ENCODE measurements around the gene IGFALS.

IGFALS gene

GRCh38 chr16:1776672-1776955 lies 16.9 kb downstream of the IGFALS start (continued):
- TF ChIP-seq TSHZ2 (CRISPR knock-in tag; IDR thresholded peaks at IDR 0.05): no peak

GRCh38 chr16:1775846-1776671 lies 17.4 kb downstream of the IGFALS start:
- TF ChIP-seq GLIS3 (CRISPR knock-in tag; IDR thresholded peaks at IDR 0.05) (no peak), ZNF8 (CRISPR knock-in tag; IDR thresholded peaks at IDR 0.05) (no peak), TOX (CRISPR knock-in tag; IDR thresholded peaks at IDR 0.05; ENCODE audit: borderline replicate concordance) (no peak), RARB (CRISPR knock-in tag; IDR thresholded peaks at IDR 0.05) (no peak), TSHZ2 (CRISPR knock-in tag; IDR thresholded peaks at IDR 0.05) (no peak), ZC3H10 (CRISPR knock-in tag; IDR thresholded peaks at IDR 0.05) (no peak), CREB5 (CRISPR knock-in tag; IDR thresholded peaks at IDR 0.05; ENCODE audit: low read depth) (no peak), ISL1 (CRISPR knock-in tag; IDR thresholded peaks at IDR 0.05) (no peak), CSRNP3 (CRISPR knock-in tag; IDR thresholded peaks at IDR 0.05) (no peak), SNAI2 (CRISPR knock-in tag; IDR thresholded peaks at IDR 0.05) (no peak), ZFP3 (CRISPR knock-in tag; IDR thresholded peaks at IDR 0.05) (no peak), CSDC2 (CRISPR knock-in tag; IDR thresholded peaks at IDR 0.05) (no peak)
- ATAC-seq: no peak

GRCh38 chr16:1775006-1775845 lies 18.3 kb downstream of the IGFALS start:
- no peak for ATAC-seq
- TF ChIP-seq ISL1 (CRISPR knock-in tag; IDR thresholded peaks at IDR 0.05) (no peak), PATZ1 (CRISPR knock-in tag; IDR thresholded peaks at IDR 0.05; ENCODE audit: borderline replicate concordance) (no peak), OSR1 (CRISPR knock-in tag; IDR thresholded peaks at IDR 0.05) (no peak), RARB (CRISPR knock-in tag; IDR thresholded peaks at IDR 0.05) (no peak)

- no peak for ATAC-seq
- TF ChIP-seq ZFP30 (CRISPR knock-in tag; IDR thresholded peaks at IDR 0.05): no peak
- no peak for TF ChIP-seq GLIS3 (CRISPR knock-in tag; IDR thresholded peaks at IDR 0.05)
- TF ChIP-seq ZNF565 (CRISPR knock-in tag; conservative IDR thresholded peaks at IDR 0.05; ENCODE audit: low read depth): no peak
- no peak for TF ChIP-seq ZFP3 (CRISPR knock-in tag; IDR thresholded peaks at IDR 0.05)
- no peak for TF ChIP-seq ISL1 (CRISPR knock-in tag; IDR thresholded peaks at IDR 0.05)
- TF ChIP-seq CSDC2 (CRISPR knock-in tag; IDR thresholded peaks at IDR 0.05): no peak
- TF ChIP-seq PATZ1 (CRISPR knock-in tag; IDR thresholded peaks at IDR 0.05; ENCODE audit: borderline replicate concordance): no peak
- no peak for TF ChIP-seq CSRNP3 (CRISPR knock-in tag; IDR thresholded peaks at IDR 0.05)
- TF ChIP-seq ESRRG (CRISPR knock-in tag; IDR thresholded peaks at IDR 0.05): no peak
These were observed 19.1 kb downstream of the IGFALS start for GRCh38 chr16:1774448-1774780.
